Neural crest cell (in vitro differentiated cells): ENCODE data around the gene SH2D1B. TPM values are rescaled to one million over a fixed set of nuclear protein-coding genes. Genes with fewer than 3 reads are reported as not detected.

Experiments used
- DNase-seq: peaks from one replicate; pipeline ENCODE4 v3.0.0; 2021; ENCODE audit warnings: low read depth, mixed read lengths, low spot score
- H3K27ac Mint-ChIP-seq: one replicate; pipeline ENCODE4 v1.8.0; 2021; ENCODE audit warnings: mild to moderate bottlenecking, mixed read lengths; ENCODE audit not compliant: unreplicated experiment
- H3K27me3 Mint-ChIP-seq: 2 replicates; pipeline ENCODE4 v1.8.0; 2021; ENCODE audit warnings: low read depth, mild to moderate bottlenecking, mixed read lengths
- H3K36me3 Mint-ChIP-seq: 2 replicates; pipeline ENCODE4 v1.8.0; 2021; ENCODE audit warnings: low read depth, mild to moderate bottlenecking, mixed read lengths
- H3K4me1 Mint-ChIP-seq: 2 replicates; pipeline ENCODE4 v1.8.0; 2021; ENCODE audit warnings: mixed read lengths
- H3K4me3 Mint-ChIP-seq: one replicate; pipeline ENCODE4 v1.8.0; 2021; ENCODE audit warnings: mild to moderate bottlenecking, mixed read lengths
- H3K9me3 Mint-ChIP-seq: 2 replicates; pipeline ENCODE4 v1.8.0; 2021; ENCODE audit warnings: mixed read lengths
- CTCF ChIP-seq: fragments of 200-600 bp; sonication (generic); conservative IDR thresholded peaks from 2 replicates; pipeline ENCODE4 v1.5.0; 2021; ENCODE audit warnings: antibody characterized with exemption, mild to moderate bottlenecking
- total RNA-seq: library from RNA; stranded (reverse); gene quantifications from 2 replicates; pipeline ENCODE4 v1.2.1, GENCODE V29; 2021

SH2D1B gene
- total RNA-seq, 1 donor from 2014 or later, result not detected

GRCh38 chr1:162371611-162372010, 40.3 kb downstream of the SH2D1B start:
- H3K9me3 Mint-ChIP-seq, result no peaks in the 10 kb centered on the region
- no peaks in the 10 kb centered on the region for H3K36me3 Mint-ChIP-seq
- no peaks in the 10 kb centered on the region for H3K27me3 Mint-ChIP-seq
- no peak for DNase-seq
- peaks cover 5% of the 10 kb centered on the region for H3K4me1 Mint-ChIP-seq
- no peak overlapping the region for H3K27ac Mint-ChIP-seq
- TF ChIP-seq CTCF, result no peak
- no peak overlapping the region for H3K4me3 Mint-ChIP-seq

- Mint-ChIP-seq H3K4me3 (no peak overlapping the region), H3K36me3 (no peaks in the 10 kb centered on the region), H3K27me3 (no peaks in the 10 kb centered on the region), H3K9me3 (no peaks in the 10 kb centered on the region), H3K27ac (no peak overlapping the region), H3K4me1 (peaks cover 5% of the 10 kb centered on the region)
- no peak for TF ChIP-seq CTCF
- no peak for DNase-seq
These were observed 41.2 kb downstream of the SH2D1B start for GRCh38 chr1:162370721-162371120.

- Mint-ChIP-seq H3K27ac (no peak overlapping the region), H3K27me3 (no peaks in the 10 kb centered on the region), H3K4me3 (no peak overlapping the region), H3K4me1 (peaks cover 5% of the 10 kb centered on the region), H3K36me3 (no peaks in the 10 kb centered on the region), H3K9me3 (no peaks in the 10 kb centered on the region)
- no peak for DNase-seq
- no peak for TF ChIP-seq CTCF
These were observed 41.8 kb downstream of the SH2D1B start for GRCh38 chr1:162370161-162370560.

- Mint-ChIP-seq H3K4me3 (no peak overlapping the region), H3K4me1 (peaks cover 5% of the 10 kb centered on the region), H3K36me3 (no peaks in the 10 kb centered on the region), H3K27ac (no peak overlapping the region), H3K9me3 (no peaks in the 10 kb centered on the region), H3K27me3 (no peaks in the 10 kb centered on the region)
- no peak for TF ChIP-seq CTCF
- DNase-seq, result no peak
These were observed 42.4 kb downstream of the SH2D1B start for GRCh38 chr1:162369571-162369970.

- Mint-ChIP-seq H3K9me3 (no peaks in the 10 kb centered on the region), H3K27ac (no peak overlapping the region), H3K4me1 (peaks cover 5% of the 10 kb centered on the region), H3K4me3 (no peak overlapping the region), H3K27me3 (no peaks in the 10 kb centered on the region), H3K36me3 (no peaks in the 10 kb centered on the region)
- no peak for DNase-seq
- no peak for TF ChIP-seq CTCF
These were observed 43.5 kb downstream of the SH2D1B start for GRCh38 chr1:162368451-162368850.

- no peaks in the 10 kb centered on the region for H3K36me3 Mint-ChIP-seq
- H3K4me3 Mint-ChIP-seq, result no peak overlapping the region
- H3K27me3 Mint-ChIP-seq, result no peaks in the 10 kb centered on the region
- no peaks in the 10 kb centered on the region for H3K9me3 Mint-ChIP-seq
- DNase-seq, result no peak
- H3K27ac Mint-ChIP-seq, result peak overlapping the region; percentile 47
- no peak for TF ChIP-seq CTCF
- peaks cover 5% of the 10 kb centered on the region for H3K4me1 Mint-ChIP-seq
These were observed 44.2 kb downstream of the SH2D1B start for GRCh38 chr1:162367772-162368171.
